GM12878 (cell line): ENCODE results near the gene PSMG3. TPM values are rescaled to one million over a fixed set of nuclear protein-coding genes. Genes with fewer than 3 reads are reported as not detected.

Source experiments
- ASH2L ChIP-seq: fragments of 300-600, 200-600 bp; sonication (generic); IDR thresholded peaks from 2 replicates; pipeline ENCODE4 v1.6.1; 2017; ENCODE audit warnings: low read depth, mild to moderate bottlenecking, borderline replicate concordance
- KAT2A ChIP-seq: conservative IDR thresholded peaks from 2 replicates; pipeline ENCODE4 v1.6.1; 2011; ENCODE audit warnings: low read depth, low read length; ENCODE audit not compliant: control insufficient read depth
- MLLT1 ChIP-seq: fragments of 450-650 bp; IDR thresholded peaks from 2 replicates; pipeline ENCODE4 v1.6.1; 2016; ENCODE audit warnings: mild to moderate bottlenecking
- PAX5 ChIP-seq: IDR thresholded peaks from 2 replicates; pipeline ENCODE4 v1.6.1; 2011; ENCODE audit warnings: low read depth, low read length, borderline replicate concordance
- POU2F2 ChIP-seq: IDR thresholded peaks from 3 replicates; pipeline ENCODE4 v1.6.1; 2011; ENCODE audit warnings: low read depth, mild to moderate bottlenecking, low read length, borderline replicate concordance
- RAD51 ChIP-seq: fragments of 450-650 bp; IDR thresholded peaks from 2 replicates; pipeline ENCODE4 v1.6.1; 2016; ENCODE audit warnings: moderate library complexity, mild to moderate bottlenecking, inconsistent platforms
- SMAD5 ChIP-seq: IDR thresholded peaks from 2 replicates; pipeline ENCODE4 v1.6.1; 2016; ENCODE audit warnings: antibody characterized with exemption, low read depth
- SREBF2 ChIP-seq: IDR thresholded peaks from 2 replicates; pipeline ENCODE4 v1.6.1; 2012; ENCODE audit warnings: mild to moderate bottlenecking, low read length
- TCF7 ChIP-seq: IDR thresholded peaks from 2 replicates; pipeline ENCODE4 v1.6.1; 2014; ENCODE audit warnings: antibody characterized with exemption, borderline replicate concordance
- WRNIP1 ChIP-seq: IDR thresholded peaks from 2 replicates; pipeline ENCODE4 v1.6.1; 2011; ENCODE audit warnings: low read depth, low read length, improper control_type of control experiment, borderline replicate concordance
- ZBTB40 ChIP-seq: fragments of 450-650 bp; IDR thresholded peaks from 2 replicates; pipeline ENCODE4 v1.6.1; 2016; ENCODE audit warnings: mild to moderate bottlenecking, moderate library complexity, borderline replicate concordance
- ZNF274 ChIP-seq: IDR thresholded peaks from one replicate; pipeline ENCODE4 v1.8.0; 2011; ENCODE audit not compliant: insufficient read length, insufficient read depth
- ZNF384 ChIP-seq: IDR thresholded peaks from 2 replicates; pipeline ENCODE4 v1.6.1; 2012; ENCODE audit warnings: low read depth, mild to moderate bottlenecking, low read length, improper control_type of control experiment, borderline replicate concordance
- polyA plus RNA-seq, 11 experiments: library from polyadenylated mRNA; depleted of rRNA in 4 of 11; unstranded in 6 of 11; stranded (reverse) in 5 of 11; fragments of >200 nt; fragmentation: Nextera tagmentation in 4 of 11; fragmentation: Illumina TruSeq in 1 of 11; extraction: Ambion mirVana in 4 of 11; extraction: Trizol in 1 of 11; gene quantifications; 1 replicate in 1 of 11; 2 replicates in 10 of 11; pipeline versions ENCODE4 v1.2.1 to v1.2.3, GENCODE V29; 2011 to 2016; ENCODE audit warnings: inconsistent platforms in 2 of 11, missing spikeins in 2 of 11, low read depth in 1 of 11
- total RNA-seq, 4 experiments: library from RNA; depleted of rRNA in 3 of 4; stranded (reverse); fragments of >200 nt in 3 of 4; fragmentation: Illumina TruSeq in 1 of 4; extraction: Trizol in 1 of 4; gene quantifications; 2 replicates each; pipeline versions ENCODE4 v1.2.1 to v1.2.3, GENCODE V29; 2013 to 2021
- TF ChIP-seq, protein P1 (sequence below): fragments of 450-650 bp; IDR thresholded peaks from 2 replicates; pipeline ENCODE4 v1.6.1; 2018; ENCODE audit warnings: borderline replicate concordance, mild to moderate bottlenecking; ENCODE audit not compliant: partially characterized antibody
- TF ChIP-seq, protein P2 (sequence below): IDR thresholded peaks from 2 replicates; pipeline ENCODE4 v1.6.1; 2011; ENCODE audit warnings: mild to moderate bottlenecking, low read depth, low read length, moderate library complexity; ENCODE audit not compliant: insufficient replicate concordance

The PSMG3 gene
- total and polyA plus RNA-seq, 10 of the 15 experiments (the other 5 are each of a cell fraction or from before 2014, with no cell fraction given): 23.9 to 115 (median 60.6) TPM

DNA sequence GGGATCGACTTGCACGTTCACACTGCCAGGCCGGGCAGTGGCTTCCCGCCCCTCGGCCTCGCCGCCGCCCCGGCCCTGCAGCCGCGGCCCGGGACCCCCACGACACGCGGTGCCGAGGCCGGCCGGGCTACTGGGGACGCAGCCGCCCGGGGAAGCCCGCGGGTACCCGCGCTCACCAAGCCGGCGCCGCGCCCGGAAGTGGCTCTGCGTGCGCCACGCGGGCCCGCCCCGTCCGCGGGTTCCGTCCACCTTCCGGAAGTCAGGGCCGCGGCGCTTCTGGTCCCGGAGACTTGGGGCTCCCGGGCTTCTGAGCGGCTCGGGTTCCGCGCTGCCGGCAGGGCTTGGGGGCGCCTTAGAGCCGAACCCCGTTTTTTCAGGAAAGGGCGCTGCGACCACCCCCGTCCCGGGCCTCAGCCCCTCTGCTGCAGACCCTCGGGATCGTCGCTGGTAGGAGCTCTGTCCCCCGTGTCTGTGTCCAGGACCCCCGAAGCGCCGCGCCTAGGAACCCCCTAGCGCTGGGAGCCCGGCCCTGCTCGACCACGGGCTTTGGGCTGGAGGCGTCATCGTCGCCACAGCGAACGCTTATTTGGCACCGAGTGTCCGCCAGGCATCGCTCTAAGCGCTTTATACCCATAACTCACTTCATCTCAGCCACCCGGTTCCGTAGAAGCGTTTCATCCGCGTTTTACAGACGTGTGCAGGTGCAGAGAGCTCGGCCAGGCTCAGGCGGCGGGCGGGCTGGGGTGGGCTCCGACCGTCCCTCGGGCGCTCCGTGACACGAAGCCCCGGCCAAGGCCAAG lies at the start of gene PSMG3 (continued):
- TF ChIP-seq MLLT1: no peak; the same call in 1 of the 2 replicates
- no peak for TF ChIP-seq RAD51
- TF ChIP-seq, protein P1, sequence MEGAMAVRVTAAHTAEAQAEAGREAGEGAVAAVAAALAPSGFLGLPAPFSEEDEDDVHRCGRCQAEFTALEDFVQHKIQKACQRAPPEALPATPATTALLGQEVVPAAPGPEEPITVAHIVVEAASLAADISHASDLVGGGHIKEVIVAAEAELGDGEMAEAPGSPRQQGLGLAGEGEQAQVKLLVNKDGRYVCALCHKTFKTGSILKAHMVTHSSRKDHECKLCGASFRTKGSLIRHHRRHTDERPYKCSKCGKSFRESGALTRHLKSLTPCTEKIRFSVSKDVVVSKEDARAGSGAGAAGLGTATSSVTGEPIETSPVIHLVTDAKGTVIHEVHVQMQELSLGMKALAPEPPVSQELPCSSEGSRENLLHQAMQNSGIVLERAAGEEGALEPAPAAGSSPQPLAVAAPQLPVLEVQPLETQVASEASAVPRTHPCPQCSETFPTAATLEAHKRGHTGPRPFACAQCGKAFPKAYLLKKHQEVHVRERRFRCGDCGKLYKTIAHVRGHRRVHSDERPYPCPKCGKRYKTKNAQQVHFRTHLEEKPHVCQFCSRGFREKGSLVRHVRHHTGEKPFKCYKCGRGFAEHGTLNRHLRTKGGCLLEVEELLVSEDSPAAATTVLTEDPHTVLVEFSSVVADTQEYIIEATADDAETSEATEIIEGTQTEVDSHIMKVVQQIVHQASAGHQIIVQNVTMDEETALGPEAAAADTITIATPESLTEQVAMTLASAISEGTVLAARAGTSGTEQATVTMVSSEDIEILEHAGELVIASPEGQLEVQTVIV: peak; percentile 38
- 0 out of 2 replicates have a peak, but pooled peaks have one; percentile 23 for TF ChIP-seq SMAD5
- no peak for TF ChIP-seq TCF7
- TF ChIP-seq PAX5: peak; percentile 34; the same call in 1 of the 2 replicates
- no peak for TF ChIP-seq ZNF384
- TF ChIP-seq ZBTB40: peak; percentile 98
- TF ChIP-seq KAT2A: no peak
- no peak for TF ChIP-seq ZNF274
- TF ChIP-seq SREBF2: 0 out of 2 replicates have a peak, but pooled peaks have one; percentile 47
- TF ChIP-seq ASH2L: peak; percentile 42; the same call in 1 of the 2 replicates
- TF ChIP-seq, protein P2, sequence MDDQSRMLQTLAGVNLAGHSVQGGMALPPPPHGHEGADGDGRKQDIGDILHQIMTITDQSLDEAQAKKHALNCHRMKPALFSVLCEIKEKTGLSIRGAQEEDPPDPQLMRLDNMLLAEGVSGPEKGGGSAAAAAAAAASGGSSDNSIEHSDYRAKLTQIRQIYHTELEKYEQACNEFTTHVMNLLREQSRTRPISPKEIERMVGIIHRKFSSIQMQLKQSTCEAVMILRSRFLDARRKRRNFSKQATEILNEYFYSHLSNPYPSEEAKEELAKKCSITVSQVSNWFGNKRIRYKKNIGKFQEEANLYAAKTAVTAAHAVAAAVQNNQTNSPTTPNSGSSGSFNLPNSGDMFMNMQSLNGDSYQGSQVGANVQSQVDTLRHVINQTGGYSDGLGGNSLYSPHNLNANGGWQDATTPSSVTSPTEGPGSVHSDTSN: peak; percentile 20
- peak; percentile 52; the same call in 1 of the 3 replicates for TF ChIP-seq POU2F2
- no peak for TF ChIP-seq WRNIP1
